ENCODE data around the gene GALNT2.

Gene GALNT2
- 84.5 to 210 (median 131) reads per million in 17 experiments for total RNA-seq

- peak; percentile 95 to 99 (median 97) for DNase-seq
These were observed at the start of gene GALNT2 for GRCh38 chr1:230066466-230067404. GALNT2 (plus strand) TSS chr1:230067238; CDS start chr1:230067281, 43 bp downstream.

GRCh38 chr1:230020451-230020850 lies 46.6 kb upstream of the GALNT2 start:
- DNase-seq = no peak

- no peak for DNase-seq
These were observed 44.2 kb upstream of the GALNT2 start for GRCh38 chr1:230022666-230023380.

GRCh38 chr1:230025686-230026085 lies 41.4 kb upstream of the GALNT2 start:
- DNase-seq = peak in 1 of 4 experiments; percentile 9

GRCh38 chr1:230026139-230026538 lies 40.9 kb upstream of the GALNT2 start:
- no peak for DNase-seq

GRCh38 chr1:230026572-230026971 lies 40.5 kb upstream of the GALNT2 start:
- no peak for DNase-seq

- no peak for DNase-seq
These were observed 38.3 kb upstream of the GALNT2 start for GRCh38 chr1:230028602-230029223.

GRCh38 chr1:230029244-230029941 lies 37.6 kb upstream of the GALNT2 start:
- no peak for DNase-seq

- DNase-seq = peak in 2 of 4 experiments; percentile 10 to 36
These were observed 36.8 kb upstream of the GALNT2 start for GRCh38 chr1:230030122-230030821.

GRCh38 chr1:230031131-230031530 lies 35.9 kb upstream of the GALNT2 start:
- peak; percentile 65 to 90 (median 78) for DNase-seq

GRCh38 chr1:230032516-230033281 lies 34.3 kb upstream of the GALNT2 start:
- no peak for DNase-seq

GRCh38 chr1:230037261-230037660 lies 29.8 kb upstream of the GALNT2 start:
- DNase-seq = no peak

- DNase-seq = no peak
These were observed 26.6 kb upstream of the GALNT2 start for GRCh38 chr1:230040440-230040839.

- peak; percentile 45 to 66 (median 60) for DNase-seq
These were observed 24.0 kb upstream of the GALNT2 start for GRCh38 chr1:230043081-230043480.

GRCh38 chr1:230044729-230045128 lies 22.3 kb upstream of the GALNT2 start:
- no peak for DNase-seq

GRCh38 chr1:230047114-230047865 lies 19.7 kb upstream of the GALNT2 start:
- DNase-seq = peak in 1 of 4 experiments; percentile 23

GRCh38 chr1:230048322-230048721 lies 18.7 kb upstream of the GALNT2 start:
- DNase-seq = no peak

GRCh38 chr1:230048922-230049321 lies 18.1 kb upstream of the GALNT2 start:
- no peak for DNase-seq

GRCh38 chr1:230049731-230050130 lies 17.3 kb upstream of the GALNT2 start:
- no peak for DNase-seq

Measured in suppressor macrophage (primary cell).